ENCODE measurements around the gene TOPBP1.
"Not testable (repeated sequence)": the region's sequence is repeated elsewhere in the genome, so short reads cannot be mapped to it uniquely, and the experiment has no call there.

Gene TOPBP1

DNA sequence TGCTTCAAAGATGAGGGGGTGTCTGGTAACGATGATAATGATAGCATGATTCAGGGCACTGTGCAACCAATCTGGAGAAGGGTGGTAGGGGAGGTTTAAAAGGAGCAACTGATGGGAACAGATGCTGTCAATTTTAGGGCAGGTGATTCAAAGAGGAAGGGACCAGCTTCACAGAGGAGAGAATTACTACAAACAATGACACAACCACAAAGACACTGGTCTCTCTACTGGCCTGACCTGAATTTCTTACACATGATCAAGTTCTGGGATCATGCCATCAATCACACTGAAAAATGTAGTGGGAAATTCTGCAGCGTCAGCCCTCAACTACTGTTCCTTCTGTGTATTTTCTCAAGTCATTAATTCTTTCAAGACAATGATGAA, 90.8 kb downstream of the TOPBP1 start:
- no peak for DNase-seq
- no peak for ATAC-seq

DNA sequence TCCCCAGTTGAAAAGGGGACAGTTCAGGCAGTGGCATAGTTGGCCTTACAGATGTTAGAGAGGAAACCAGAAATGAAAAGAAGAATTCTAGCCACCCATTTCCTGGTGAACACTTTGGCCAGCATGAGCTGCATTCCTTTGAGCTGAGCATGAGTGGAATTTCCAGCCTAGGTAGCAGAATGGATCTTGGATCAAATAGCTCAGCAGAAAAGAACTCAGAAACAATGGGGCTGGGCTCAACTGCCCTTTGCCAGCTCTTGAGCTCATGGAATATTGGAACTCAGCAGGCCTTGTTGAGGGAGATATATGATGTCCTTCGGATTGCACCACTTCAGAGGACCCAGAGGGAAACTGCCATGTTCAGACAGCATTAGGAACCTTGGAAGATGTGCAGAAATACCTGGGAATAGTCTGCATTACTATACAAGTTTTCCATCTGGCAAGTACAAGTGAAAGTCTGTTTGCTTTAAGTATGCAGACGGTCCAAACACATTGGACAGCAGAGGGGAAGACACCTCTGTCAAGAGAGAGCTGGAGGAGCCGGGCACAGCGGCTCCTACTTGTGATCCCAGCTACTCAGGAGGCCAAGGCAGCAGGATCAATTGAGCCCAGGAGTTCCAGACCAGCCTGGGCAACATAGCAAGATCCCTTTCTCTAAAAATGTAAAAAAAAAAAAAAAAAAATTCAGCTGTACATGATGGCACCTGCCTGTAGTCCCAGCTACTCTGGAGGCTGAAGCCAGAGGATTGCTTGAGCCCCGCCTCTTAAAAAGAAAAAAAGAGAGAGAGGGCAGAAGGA, 91.4 kb downstream of the TOPBP1 start:
- no peak for DNase-seq
- no peak for ATAC-seq

DNA sequence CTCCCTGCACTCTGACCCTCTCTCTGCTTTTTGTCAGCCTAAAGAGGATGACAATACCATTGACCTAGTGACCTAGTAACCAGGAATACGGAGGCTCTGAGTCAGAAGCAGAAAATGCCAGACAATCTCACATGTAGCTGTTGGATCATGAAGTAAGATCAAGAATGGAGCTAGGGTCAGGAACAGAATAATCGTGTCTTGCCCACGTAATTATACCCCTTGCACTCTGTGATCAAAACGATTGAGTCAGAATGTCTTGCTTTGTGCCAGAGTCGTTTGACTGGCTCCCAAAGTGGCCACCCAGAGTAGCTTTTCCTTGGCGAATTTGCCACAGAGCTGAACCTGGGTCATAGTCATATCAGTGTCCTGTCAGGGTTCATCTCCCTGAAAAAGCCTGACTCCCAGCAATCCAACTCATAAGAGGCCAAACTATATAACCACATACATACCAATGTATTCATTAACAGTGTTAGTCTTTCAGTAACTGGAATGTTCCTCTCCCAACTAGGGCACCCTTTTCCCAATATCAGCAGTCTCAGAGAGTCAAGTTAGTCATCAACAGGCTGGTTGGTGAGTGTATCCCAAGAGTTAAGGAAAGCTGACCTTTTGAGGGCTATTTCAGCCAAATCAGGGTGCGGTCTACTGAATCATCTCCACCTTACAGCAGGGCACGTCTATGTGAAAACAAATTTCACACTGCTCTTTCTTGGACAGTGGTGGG, 93.3 kb downstream of the TOPBP1 start:
- no peak for ATAC-seq

DNA sequence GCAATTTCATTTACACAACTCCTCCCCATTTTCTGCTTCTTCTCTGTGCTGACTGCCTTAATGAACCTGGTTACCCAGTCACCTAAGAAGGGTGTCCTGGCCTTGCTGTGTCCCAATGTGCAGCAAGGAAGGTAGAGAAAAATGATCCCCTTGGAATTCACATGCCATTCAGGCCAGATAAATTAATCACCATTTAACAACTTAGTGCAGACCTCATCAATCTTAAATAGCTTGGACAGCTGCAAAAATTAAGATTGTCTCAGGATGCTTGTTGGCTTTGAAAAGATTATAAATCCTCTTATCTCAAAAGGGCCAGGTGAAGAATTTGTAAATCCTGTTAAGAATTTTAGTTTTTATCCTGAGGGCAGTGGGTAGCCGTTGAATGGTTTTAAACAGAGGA, 97.9 kb downstream of the TOPBP1 start:
- no peak for ATAC-seq
- DNase-seq, result no peak

More for the DNA sequence above, 93.3 kb downstream of the TOPBP1 start:
- DNase-seq, result no peak

DNA sequence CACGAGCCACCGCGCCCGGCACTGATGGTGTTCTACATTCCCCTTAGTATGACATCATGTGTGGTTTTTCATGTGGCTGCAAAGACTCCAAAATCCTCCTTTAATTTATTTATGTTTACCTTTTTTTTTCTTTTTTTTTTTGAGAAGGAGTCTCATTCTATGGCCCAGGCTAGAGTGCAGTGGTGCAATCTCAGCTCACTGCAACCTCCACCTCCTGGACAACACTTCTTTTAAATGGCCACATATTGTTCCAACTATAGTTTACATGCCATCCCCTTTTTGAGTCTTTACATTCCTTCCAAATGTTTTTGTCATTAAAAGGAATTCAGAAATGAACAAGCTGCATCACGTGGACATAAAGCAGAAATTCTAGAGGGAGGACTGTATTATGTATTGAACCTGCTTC, 98.6 kb downstream of the TOPBP1 start:
- no peak for DNase-seq
- ATAC-seq, result no peak

DNA sequence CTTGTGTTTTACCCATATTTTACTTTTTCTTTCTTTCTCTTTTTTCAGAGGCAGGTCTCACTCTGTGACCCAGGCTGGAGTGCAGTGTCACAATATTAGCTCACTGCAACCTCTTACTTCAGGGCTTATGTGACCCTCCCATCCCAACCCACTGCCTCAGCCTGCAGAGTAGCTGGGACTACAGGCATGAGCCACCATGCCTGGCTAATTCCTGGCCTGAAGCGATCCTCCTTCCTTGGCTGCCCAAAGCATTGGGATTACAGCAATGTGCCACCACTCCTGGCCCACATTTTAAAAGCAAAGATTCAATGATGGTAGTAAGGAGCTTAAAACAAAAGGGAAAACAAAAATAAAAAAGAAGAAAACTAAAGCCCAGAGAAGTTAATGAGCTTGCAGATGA, 99.4 kb downstream of the TOPBP1 start:
- no peak for DNase-seq
- no peak for ATAC-seq

DNA sequence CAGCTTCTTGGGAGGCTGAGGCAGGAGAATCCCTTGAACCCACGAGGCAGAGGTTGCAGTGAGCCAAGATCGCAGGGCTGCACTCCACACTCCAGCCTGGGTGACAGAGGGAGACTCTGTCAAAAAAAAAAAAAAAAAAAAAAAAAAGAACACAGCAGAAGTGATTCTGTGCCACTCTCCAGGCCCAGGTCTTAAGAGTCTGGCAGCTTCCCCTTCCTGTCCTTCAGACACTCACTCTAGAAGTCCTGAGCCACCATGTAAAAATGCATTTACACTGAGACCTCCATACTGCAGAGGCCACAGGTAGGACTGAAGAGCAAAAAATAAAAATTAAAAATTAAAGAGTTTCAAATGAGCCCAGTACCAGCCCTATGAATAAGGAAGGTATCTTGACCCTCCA, 100.1 kb downstream of the TOPBP1 start:
- no peak for DNase-seq
- ATAC-seq, result no peak

DNA sequence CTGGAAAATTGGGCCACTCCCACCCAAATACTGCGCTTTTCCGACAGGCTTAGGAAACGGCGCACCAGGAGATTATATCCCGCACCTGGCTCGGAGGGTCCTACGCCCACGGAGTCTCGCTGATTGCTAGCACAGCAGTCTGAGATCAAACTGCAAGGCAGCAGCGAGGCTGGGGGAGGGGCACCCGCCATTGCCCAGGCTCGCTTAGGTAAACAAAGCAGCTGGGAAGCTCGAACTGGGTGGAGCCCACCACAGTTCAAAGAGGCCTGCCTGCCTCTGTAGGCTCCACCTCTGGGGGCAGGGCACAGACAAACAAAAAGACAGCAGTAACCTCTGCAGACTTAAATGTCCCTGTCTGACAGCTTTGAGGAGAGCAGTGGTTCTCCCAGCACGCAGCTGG, 110.2 kb downstream of the TOPBP1 start:
- DNase-seq, ATAC-seq: not testable (repeated sequence)
